CD4-positive, alpha-beta T cell treated with Interleukin-1 beta for 1 hour (primary cell): ENCODE results near the gene ANAPC7.
"Not testable (repeated sequence)": the region's sequence is repeated elsewhere in the genome, so short reads cannot be mapped to it uniquely, and the experiment has no call there.

Experiments used
- DNase-seq, 2 donors: peaks; one replicate each; pipeline ENCODE4 v3.0.0-alpha.2; 2020 to 2022

The ANAPC7 gene

GRCh38 chr12:110348431-110349059 lies 55.0 kb downstream of the ANAPC7 start:
- no peak for DNase-seq

GRCh38 chr12:110347767-110348166 lies 55.7 kb downstream of the ANAPC7 start:
- no peak for DNase-seq

GRCh38 chr12:110345963-110346362 lies 57.5 kb downstream of the ANAPC7 start:
- DNase-seq = no peak

GRCh38 chr12:110345176-110345661 lies 58.3 kb downstream of the ANAPC7 start:
- DNase-seq = no peak

- no peak for DNase-seq
Observed at GRCh38 chr12:110344657-110345056, 58.9 kb downstream of the ANAPC7 start.

- no peak for DNase-seq
Observed at GRCh38 chr12:110343736-110344555, 59.6 kb downstream of the ANAPC7 start.

GRCh38 chr12:110343114-110343513 lies 60.4 kb downstream of the ANAPC7 start:
- DNase-seq = no peak

- no peak for DNase-seq
Observed at GRCh38 chr12:110342157-110342556, 61.4 kb downstream of the ANAPC7 start.

GRCh38 chr12:110340706-110341105 lies 62.8 kb downstream of the ANAPC7 start:
- DNase-seq = no peak

- DNase-seq = not testable (repeated sequence)
Observed at GRCh38 chr12:110340261-110340660, 63.2 kb downstream of the ANAPC7 start.

GRCh38 chr12:110339184-110339952 lies 64.1 kb downstream of the ANAPC7 start:
- DNase-seq = no peak

- DNase-seq = no peak
Observed at GRCh38 chr12:110338754-110339153, 64.8 kb downstream of the ANAPC7 start.

- DNase-seq = no peak
Observed at GRCh38 chr12:110337912-110338710, 65.4 kb downstream of the ANAPC7 start.

- no peak for DNase-seq
Observed at GRCh38 chr12:110335481-110336045, 67.9 kb downstream of the ANAPC7 start.

- no peak for DNase-seq
Observed at GRCh38 chr12:110333201-110333600, 70.3 kb downstream of the ANAPC7 start.

- DNase-seq = no peak
Observed at GRCh38 chr12:110330544-110330943, 73.0 kb downstream of the ANAPC7 start.

GRCh38 chr12:110330124-110330523 lies 73.4 kb downstream of the ANAPC7 start:
- DNase-seq = no peak

- DNase-seq = no peak
Observed at GRCh38 chr12:110329710-110330109, 73.8 kb downstream of the ANAPC7 start.
